H1 (cell line): ENCODE results near the gene ARHGAP35. TPM values are rescaled to one million over a fixed set of nuclear protein-coding genes. Genes with fewer than 3 reads are reported as not detected.

Experiments used
- CTCF ChIA-PET: fragments of 300-600 bp; sonication (Branson Sonifier 250); formaldehyde crosslinking; loops from one replicate; lab custom pipeline; 2021; ENCODE audit not compliant: partially characterized antibody; lab: Charles Lee
- POLR2A ChIA-PET: fragments of 300-600 bp; sonication (Branson Sonifier 250); formaldehyde crosslinking; loops from one replicate; lab custom pipeline; 2021; ENCODE audit warnings: inconsistent platforms; ENCODE audit not compliant: partially characterized antibody; lab: Charles Lee
- DNase-seq, 2 experiments: peaks; one replicate each; pipeline versions ENCODE4 v3.0.0 to v3.0.0-alpha.2; 2010 to 2022; ENCODE audit warnings: low spot score in 2 of 2, low read depth in 1 of 2, mixed read lengths in 1 of 2
- FAIRE-seq: peaks from 2 replicates; lab custom pipeline; 2011; peaks lifted over from hg19 to GRCh38; lab: Jason Lieb, UNC
- H2AFZ ChIP-seq: 2 replicates; pipeline ENCODE4 v1.8.1; 2012; ENCODE audit warnings: low read length, inconsistent platforms
- H2AK5ac ChIP-seq: 2 replicates; pipeline ENCODE4 v1.6.1; 2013; ENCODE audit warnings: low read depth, low read length
- H2BK120ac ChIP-seq: replicated peaks from 2 replicates; pipeline ENCODE3; 2013; ENCODE audit warnings: low read depth, low read length, inconsistent platforms
- H2BK12ac ChIP-seq: 2 replicates; pipeline ENCODE4 v1.6.1; 2013; ENCODE audit warnings: low read depth, low read length
- H2BK15ac ChIP-seq: 2 replicates; pipeline ENCODE4 v1.6.1; 2013; ENCODE audit warnings: low read length
- H2BK20ac ChIP-seq: 2 replicates; pipeline ENCODE4 v1.6.1; 2013; ENCODE audit warnings: low read length
- H2BK5ac ChIP-seq: 2 replicates; pipeline ENCODE4 v1.6.1; 2013; ENCODE audit warnings: low read depth, low read length
- H3K14ac ChIP-seq: 2 replicates; pipeline ENCODE4 v1.6.1; 2013; ENCODE audit warnings: inconsistent platforms; ENCODE audit not compliant: insufficient read length
- H3K18ac ChIP-seq: 2 replicates; pipeline ENCODE4 v1.6.1; 2013; ENCODE audit warnings: low read length; ENCODE audit errors: extremely low read depth
- H3K23ac ChIP-seq: 2 replicates; pipeline ENCODE4 v1.6.1; 2013; ENCODE audit warnings: inconsistent platforms; ENCODE audit not compliant: insufficient read length
- H3K23me2 ChIP-seq: 2 replicates; pipeline ENCODE4 v1.6.1; 2013; ENCODE audit warnings: low read depth, low read length
- H3K27ac ChIP-seq: 2 replicates; pipeline ENCODE4 v1.6.1; 2011; ENCODE audit warnings: low read depth, low read length, inconsistent platforms
- H3K27me3 ChIP-seq, 4 experiments: replicated peaks in 1 of 4; 1 replicate in 1 of 4; 2 replicates in 3 of 4; pipeline versions ENCODE4 v1.6.1 to v1.8.1; 2011 to 2013; ENCODE audit warnings: low read length in 3 of 4, mild to moderate bottlenecking in 3 of 4, inconsistent platforms in 2 of 4, mixed read lengths in 2 of 4, moderate library complexity in 1 of 4; ENCODE audit not compliant: control insufficient read depth in 3 of 4, insufficient read depth in 3 of 4; ENCODE audit errors: extremely low read depth in 1 of 4
- H3K36me3 ChIP-seq, 4 experiments: 2 replicates each; pipeline versions ENCODE4 v1.6.1 to v1.8.1; 2011 to 2013; ENCODE audit warnings: mild to moderate bottlenecking in 4 of 4, low read length in 3 of 4, moderate library complexity in 2 of 4, control low read depth in 1 of 4, inconsistent platforms in 1 of 4; ENCODE audit not compliant: insufficient read depth in 4 of 4, control insufficient read depth in 2 of 4
- H3K4ac ChIP-seq: replicated peaks from 2 replicates; pipeline ENCODE3; 2013; ENCODE audit warnings: low read length, low read depth, mixed read lengths, inconsistent platforms; ENCODE audit not compliant: insufficient read length
- H3K4me1 ChIP-seq, 4 experiments: replicated peaks in 1 of 4; 1 replicate in 1 of 4; 2 replicates in 3 of 4; pipeline versions ENCODE4 v1.6.1 to v1.8.1; 2011 to 2013; ENCODE audit warnings: low read length in 3 of 4, inconsistent platforms in 2 of 4, mixed read lengths in 1 of 4; ENCODE audit not compliant: insufficient read depth in 4 of 4, control insufficient read depth in 3 of 4
- H3K4me2 ChIP-seq, 2 experiments: 2 replicates each; pipeline versions ENCODE4 v1.6.1 to v1.8.1; 2011 to 2013; ENCODE audit warnings: low read depth in 2 of 2, low read length in 2 of 2, control low read depth in 1 of 2, inconsistent platforms in 1 of 2, mild to moderate bottlenecking in 1 of 2; ENCODE audit not compliant: insufficient read depth in 1 of 2
- H3K4me3 ChIP-seq, 4 experiments: fragments of 200-600, 300-600 bp in 1 of 4; sonication (generic), shearing (Covaris generic), sonication (Bioruptor Twin) in 1 of 4; 2 replicates each; pipeline versions ENCODE4 v1.5.1 to v1.8.1; 2011 to 2016; ENCODE audit warnings: low read length in 4 of 4, low read depth in 3 of 4, control low read depth in 2 of 4, inconsistent platforms in 2 of 4, mild to moderate bottlenecking in 2 of 4, mixed read lengths in 1 of 4, moderate library complexity in 1 of 4; ENCODE audit not compliant: insufficient read depth in 2 of 4; ENCODE audit errors: extremely low read depth in 1 of 4
- H3K56ac ChIP-seq: replicated peaks from 2 replicates; pipeline ENCODE3; 2013; ENCODE audit warnings: low read depth, mild to moderate bottlenecking, mixed read lengths, low read length, inconsistent platforms; ENCODE audit not compliant: insufficient read length
- H3K79me1 ChIP-seq: 2 replicates; pipeline ENCODE4 v1.6.1; 2013; ENCODE audit warnings: low read depth, low read length, control low read depth
- H3K79me2 ChIP-seq, 2 experiments: 2 replicates each; pipeline versions ENCODE4 v1.6.1 to v1.8.1; 2012 to 2013; ENCODE audit warnings: low read length in 2 of 2, mild to moderate bottlenecking in 2 of 2, inconsistent platforms in 1 of 2; ENCODE audit not compliant: insufficient read depth in 2 of 2, control insufficient read depth in 1 of 2
- H3K9ac ChIP-seq, 4 experiments: replicated peaks in 1 of 4; 1 replicate in 1 of 4; 2 replicates in 3 of 4; pipeline versions ENCODE4 v1.6.1 to v1.8.1; 2011 to 2013; ENCODE audit warnings: low read depth in 3 of 4, low read length in 3 of 4, control low read depth in 2 of 4, mild to moderate bottlenecking in 2 of 4, moderate library complexity in 2 of 4, inconsistent platforms in 1 of 4; ENCODE audit errors: extremely low read depth in 1 of 4
- H3K9me3 ChIP-seq, 2 experiments: 2 replicates each; pipeline versions ENCODE4 v1.6.1 to v1.8.1; 2012 to 2013; ENCODE audit warnings: mild to moderate bottlenecking in 2 of 2, moderate library complexity in 2 of 2, control low read depth in 1 of 2, inconsistent platforms in 1 of 2, low read depth in 1 of 2, low read length in 1 of 2, mixed read lengths in 1 of 2; ENCODE audit not compliant: insufficient read depth in 2 of 2
- H4K20me1 ChIP-seq, 2 experiments: replicated peaks in 1 of 2; 2 replicates each; pipeline versions ENCODE3 to v1.8.1; 2011 to 2013; ENCODE audit warnings: inconsistent platforms in 2 of 2, low read length in 2 of 2, mild to moderate bottlenecking in 1 of 2; ENCODE audit not compliant: insufficient read depth in 2 of 2, control insufficient read depth in 1 of 2
- H4K5ac ChIP-seq: 2 replicates; pipeline ENCODE4 v1.6.1; 2013; ENCODE audit warnings: low read length, low read depth, mixed read lengths, inconsistent platforms; ENCODE audit not compliant: insufficient read length
- H4K8ac ChIP-seq: 2 replicates; pipeline ENCODE4 v1.8.0; 2013; ENCODE audit warnings: mild to moderate bottlenecking, moderate library complexity, low read length, inconsistent platforms; ENCODE audit not compliant: insufficient read depth; ENCODE audit errors: extremely low read depth
- H4K91ac ChIP-seq: replicated peaks from 2 replicates; pipeline ENCODE3; 2013; ENCODE audit warnings: low read length, mixed read lengths, inconsistent platforms; ENCODE audit not compliant: insufficient read length
- HDAC2 ChIP-seq, 2 experiments: fragments of 300-600 bp in 1 of 2; sonication (generic) in 1 of 2; IDR thresholded peaks; 2 replicates each; pipeline ENCODE4 v1.6.1; 2011 to 2012; ENCODE audit warnings: low read depth in 2 of 2, low read length in 2 of 2, mild to moderate bottlenecking in 2 of 2, moderate library complexity in 2 of 2, borderline replicate concordance in 1 of 2, inconsistent platforms in 1 of 2
- HDAC6 ChIP-seq: IDR thresholded peaks from one replicate; pipeline ENCODE4 v1.7.1; 2012; ENCODE audit warnings: low read depth, mild to moderate bottlenecking, inconsistent platforms, low read length, moderate library complexity
- PHF8 ChIP-seq: fragments of 200-600 bp; sonication (generic); conservative IDR thresholded peaks from 2 replicates; pipeline ENCODE4 v1.7.1; 2012; ENCODE audit warnings: low read depth, mild to moderate bottlenecking, inconsistent platforms, low read length, moderate library complexity
- RXRA ChIP-seq: IDR thresholded peaks from 2 replicates; pipeline ENCODE4 v1.6.1; 2011; ENCODE audit warnings: low read depth, mild to moderate bottlenecking, low read length, moderate library complexity; ENCODE audit not compliant: insufficient read depth
- TAF7 ChIP-seq: optimal IDR thresholded peaks from 2 replicates; pipeline ENCODE3; 2011; ENCODE audit warnings: low read depth, mild to moderate bottlenecking, inconsistent platforms, low read length, moderate library complexity, borderline replicate concordance
- TEAD4 ChIP-seq: IDR thresholded peaks from 2 replicates; pipeline ENCODE4 v1.6.1; 2012; ENCODE audit warnings: low read depth, low read length, inconsistent platforms, mixed read lengths
- WGBS, 2 experiments: shearing (Covaris generic) in 1 of 2; methylation state at CpG; one replicate each; pipeline versions ENCODE4 v1.1.6 to v1.1.7; 2013 to 2015; ENCODE audit warnings: low lambda C conversion rate in 2 of 2, mixed read lengths in 2 of 2, inconsistent platforms in 1 of 2, low coverage in 1 of 2, missing lambda C conversion rate in 1 of 2; ENCODE audit not compliant: insufficient replicate concordance in 2 of 2, insufficient coverage in 1 of 2, insufficient read length in 1 of 2; ENCODE audit errors: extremely low coverage in 1 of 2, missing lambda C conversion rate in 1 of 2; 5-methylcytosine and 5-hydroxymethylcytosine counted together
- polyA plus RNA-seq, 7 experiments: library from polyadenylated mRNA; depleted of rRNA in 3 of 7; stranded (reverse) in 5 of 7; unstranded in 2 of 7; fragments of >200 nt in 5 of 7; fragments of 200-250 nt in 2 of 7; gene quantifications; 1 replicate in 5 of 7; 2 replicates in 1 of 7; 4 replicates in 1 of 7; pipeline versions ENCODE4 v1.2.1 to v1.2.3, GENCODE V29; 2011 to 2013; ENCODE audit warnings: missing spikeins in 2 of 7, mixed read lengths in 2 of 7
- total RNA-seq: library from RNA; stranded (reverse); fragmentation: NEBNext Ultra II Directional; extraction: Animal tissue kit (Norgen Biotek cat#: 25700); gene quantifications from 2 replicates; pipeline ENCODE4 v1.2.1, GENCODE V29; 2021

Gene ARHGAP35
- total and polyA plus RNA-seq, 2 of the 8 experiments (the other 6 are each of a cell fraction or from before 2014, with no cell fraction given): 29.7 to 64.5 TPM

- TF ChIP-seq HDAC6 (no peak), RXRA (no peak), TAF7 (no peak), PHF8 (no peak), TEAD4 (no peak), HDAC2 (IDR thresholded peaks at IDR 0.05; ENCODE audit: borderline replicate concordance in 1 of 2, low read depth in 2 of 2, low read length in 2 of 2) (no peak)
- TF ChIP-seq, all 59 proteins: peak for 0
- ChIA-PET CTCF (no interaction called here), POLR2A (interaction anchor here (2.3 kb wide), 1 partner anchor 10 kb away, joined by 9 read pairs; no protein-coding TSS in a partner anchor)
- Histone ChIP-seq H3K27ac (no peak overlapping the region), H3K79me2 (peaks cover 4 to 93% of the 10 kb centered on the region in 2 experiments), H3K18ac (no peak overlapping the region), H2BK5ac (no peak overlapping the region), H3K27me3 (no peaks in the 10 kb centered on the region), H4K8ac (no peak overlapping the region), H3K23ac (no peak overlapping the region), H3K4me2 (no peak overlapping the region), H3K56ac (no peak overlapping the region), H4K20me1 (peaks cover 6 to 23% of the 10 kb centered on the region in 2 experiments), H2BK15ac (no peak overlapping the region), H2BK12ac (no peak overlapping the region), H3K79me1 (peaks cover 16% of the 10 kb centered on the region), H2BK20ac (no peak overlapping the region), H3K9ac (no peak overlapping the region), H3K4me3 (no peak overlapping the region), H4K91ac (no peak overlapping the region), H3K9me3 (no peaks in the 10 kb centered on the region), H3K4me1 (peaks cover 0 to 9% (median 5%) of the 10 kb centered on the region in 4 experiments; a peak in 4 of 7 replicates), H3K14ac (no peak overlapping the region), H3K23me2 (no peaks in the 10 kb centered on the region), H3K4ac (no peak overlapping the region), H2AFZ (no peak overlapping the region), H2AK5ac (no peak overlapping the region), H4K5ac (no peak overlapping the region), H2BK120ac (no peak overlapping the region), H3K36me3 (no peaks in the 10 kb centered on the region)
- WGBS, 2 experiments: 91% methylated on average over 5 of the region's 5 CpGs; no CpG with 5 or more reads in 1 of the 2 experiments
- no peak for DNase-seq
- no peak for FAIRE-seq
Measured at GRCh38 chr19:46900341-46900740, 39.5 kb downstream of the ARHGAP35 start.
